IPS-15b (cell line): ENCODE results near the gene KCNC3.
"Not testable (repeated sequence)": the region's sequence is repeated elsewhere in the genome, so short reads cannot be mapped to it uniquely, and the experiment has no call there.

Experiments
- H3K27me3 ChIP-seq: one replicate; pipeline ENCODE4 v1.6.1; 2013; ENCODE audit warnings: low read length; ENCODE audit not compliant: control insufficient read depth, insufficient read depth
- H3K36me3 ChIP-seq: one replicate; pipeline ENCODE4 v1.6.1; 2013; ENCODE audit warnings: low read length; ENCODE audit not compliant: control insufficient read depth, insufficient read depth
- H3K4me1 ChIP-seq: one replicate; pipeline ENCODE4 v1.6.1; 2013; ENCODE audit warnings: mild to moderate bottlenecking, low read length; ENCODE audit not compliant: control insufficient read depth, insufficient read depth
- H3K4me3 ChIP-seq: one replicate; pipeline ENCODE4 v1.5.1; 2013; ENCODE audit warnings: low read depth, low read length
- H3K9ac ChIP-seq: one replicate; pipeline ENCODE4 v1.6.1; 2013; ENCODE audit warnings: low read depth, mild to moderate bottlenecking, low read length
- H3K9me3 ChIP-seq: one replicate; pipeline ENCODE4 v1.6.1; 2013; ENCODE audit warnings: mild to moderate bottlenecking, low read length; ENCODE audit not compliant: control insufficient read depth, insufficient read depth

Gene KCNC3

DNA sequence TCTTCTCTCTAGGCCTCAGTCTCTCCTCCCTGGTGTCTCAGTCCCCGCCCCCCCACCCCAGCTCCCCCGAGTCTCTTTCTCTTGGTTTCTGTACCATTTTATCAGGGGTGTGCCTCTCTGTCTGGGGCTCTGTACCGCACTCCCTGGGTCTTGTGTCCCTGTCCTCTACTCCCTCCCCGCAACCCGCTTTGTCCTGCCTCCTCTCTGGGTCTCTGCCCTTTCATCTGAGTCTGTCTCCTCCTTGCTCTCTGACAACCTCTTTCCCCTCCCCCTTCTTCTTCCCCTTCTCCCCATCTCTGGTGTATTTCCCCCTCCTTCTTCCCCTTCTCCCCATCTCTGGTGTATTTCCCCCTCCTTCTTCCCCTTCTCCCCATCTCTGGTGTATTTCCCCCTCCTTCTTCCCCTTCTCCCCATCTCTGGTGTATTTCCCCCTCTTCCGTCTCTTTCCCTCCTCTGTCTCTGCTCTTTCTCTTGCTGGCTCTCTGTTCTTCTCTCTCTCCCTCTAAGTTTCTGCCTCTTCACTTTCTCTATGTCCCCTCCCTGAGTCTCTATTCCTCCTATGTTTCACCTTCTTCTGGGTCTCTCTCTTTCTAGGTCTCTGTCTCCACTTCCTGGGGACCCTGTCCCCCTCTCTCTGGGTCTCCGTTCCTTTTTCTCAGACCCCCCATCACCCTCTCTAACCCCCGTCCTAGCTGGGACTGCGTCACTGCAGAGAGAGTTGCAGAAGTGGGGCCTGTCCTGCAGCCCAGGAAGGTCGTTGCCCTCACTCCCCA lies 2.2 kb upstream of the KCNC3 start:
- Histone ChIP-seq H3K36me3 (no peaks in the 10 kb centered on the region), H3K27me3 (peaks cover 11% of the 10 kb centered on the region), H3K9me3 (no peaks in the 10 kb centered on the region), H3K4me3 (peak overlapping the region; percentile 95), H3K9ac (no peak overlapping the region), H3K4me1 (peaks cover 10% of the 10 kb centered on the region)

DNA sequence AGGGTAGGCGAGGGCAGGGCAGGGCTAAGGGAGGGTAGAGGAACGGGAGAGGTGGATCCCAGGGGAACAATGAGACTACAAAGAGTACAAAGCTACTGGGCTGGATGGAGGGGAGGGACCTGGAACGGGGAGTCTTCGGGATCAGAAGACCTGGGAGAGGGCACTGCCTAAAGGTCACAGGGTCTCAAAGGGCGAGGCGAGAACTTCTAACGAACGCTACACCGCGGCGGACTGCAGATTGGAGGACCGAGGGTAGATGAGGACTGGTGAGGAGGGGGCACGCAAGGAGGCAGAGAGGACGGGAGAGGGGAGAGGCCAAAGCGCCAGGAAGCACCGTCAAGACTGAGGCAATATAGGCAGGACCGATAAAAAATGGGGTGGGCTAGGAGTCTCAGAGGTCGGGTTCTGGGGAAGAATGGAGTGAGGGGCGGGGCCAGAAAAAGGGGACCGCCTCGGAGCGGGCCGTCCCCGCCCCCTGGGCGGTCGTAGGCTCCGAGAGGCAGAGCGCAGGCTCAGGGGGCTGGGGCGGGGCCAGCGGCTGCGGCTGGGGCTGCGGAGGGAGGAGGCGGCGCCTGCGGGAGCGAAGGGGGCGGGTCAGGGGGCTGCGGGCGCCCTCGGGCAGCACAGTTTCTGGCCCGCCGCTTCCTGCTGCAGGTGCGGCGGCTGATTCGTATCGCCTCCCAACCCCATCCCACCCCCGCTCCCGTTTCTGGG lies 1.3 kb upstream of the KCNC3 start:
- peaks cover 11% of the 10 kb centered on the region for H3K27me3 ChIP-seq
- no peaks in the 10 kb centered on the region for H3K36me3 ChIP-seq
- H3K9me3 ChIP-seq: no peaks in the 10 kb centered on the region
- H3K4me1 ChIP-seq: peaks cover 10% of the 10 kb centered on the region
- H3K9ac ChIP-seq: peak overlapping the region; percentile 65
- peak overlapping the region; percentile 95 for H3K4me3 ChIP-seq

DNA sequence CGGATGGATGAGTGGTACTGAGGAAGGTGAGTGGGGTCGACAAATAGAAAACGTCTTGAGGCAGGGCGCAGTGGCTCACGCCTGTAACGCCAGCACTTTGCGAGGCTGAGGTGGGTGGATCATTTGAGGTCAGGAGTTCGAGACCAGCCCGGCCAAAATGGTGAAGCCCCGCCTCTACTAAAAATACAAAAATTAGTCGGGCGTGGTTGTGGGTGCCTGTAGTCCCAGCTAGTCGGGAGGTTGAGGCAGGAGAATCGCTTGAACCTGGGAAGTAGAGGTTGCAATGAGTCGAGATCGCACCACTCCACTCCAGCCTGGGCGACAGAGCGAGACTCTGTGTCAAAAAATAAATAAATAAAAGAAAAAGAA lies 733 bp upstream of the KCNC3 start:
- not testable (repeated sequence) for H3K36me3 ChIP-seq, H3K9me3 ChIP-seq, H3K9ac ChIP-seq
- H3K4me3 ChIP-seq: peak overlapping the region; percentile 95
- peaks cover 13% of the 10 kb centered on the region for H3K4me1 ChIP-seq
- peaks cover 11% of the 10 kb centered on the region for H3K27me3 ChIP-seq

- Histone ChIP-seq H3K27me3 (peaks cover 11% of the 10 kb centered on the region), H3K36me3 (peaks cover under 1% of the 10 kb centered on the region), H3K9ac (no peak overlapping the region), H3K4me1 (peaks cover 15% of the 10 kb centered on the region), H3K4me3 (no peak overlapping the region), H3K9me3 (no peaks in the 10 kb centered on the region)
Measured at GRCh38 chr19:50328873-50329145, 368 bp downstream of the KCNC3 start.

GRCh38 chr19:50328224-50328872 lies 829 bp downstream of the KCNC3 start:
- Histone ChIP-seq H3K4me1 (peaks cover 15% of the 10 kb centered on the region), H3K27me3 (peaks cover 11% of the 10 kb centered on the region), H3K9ac (no peak overlapping the region), H3K9me3 (no peaks in the 10 kb centered on the region), H3K4me3 (peak overlapping the region; percentile 68), H3K36me3 (peaks cover 5% of the 10 kb centered on the region)

DNA sequence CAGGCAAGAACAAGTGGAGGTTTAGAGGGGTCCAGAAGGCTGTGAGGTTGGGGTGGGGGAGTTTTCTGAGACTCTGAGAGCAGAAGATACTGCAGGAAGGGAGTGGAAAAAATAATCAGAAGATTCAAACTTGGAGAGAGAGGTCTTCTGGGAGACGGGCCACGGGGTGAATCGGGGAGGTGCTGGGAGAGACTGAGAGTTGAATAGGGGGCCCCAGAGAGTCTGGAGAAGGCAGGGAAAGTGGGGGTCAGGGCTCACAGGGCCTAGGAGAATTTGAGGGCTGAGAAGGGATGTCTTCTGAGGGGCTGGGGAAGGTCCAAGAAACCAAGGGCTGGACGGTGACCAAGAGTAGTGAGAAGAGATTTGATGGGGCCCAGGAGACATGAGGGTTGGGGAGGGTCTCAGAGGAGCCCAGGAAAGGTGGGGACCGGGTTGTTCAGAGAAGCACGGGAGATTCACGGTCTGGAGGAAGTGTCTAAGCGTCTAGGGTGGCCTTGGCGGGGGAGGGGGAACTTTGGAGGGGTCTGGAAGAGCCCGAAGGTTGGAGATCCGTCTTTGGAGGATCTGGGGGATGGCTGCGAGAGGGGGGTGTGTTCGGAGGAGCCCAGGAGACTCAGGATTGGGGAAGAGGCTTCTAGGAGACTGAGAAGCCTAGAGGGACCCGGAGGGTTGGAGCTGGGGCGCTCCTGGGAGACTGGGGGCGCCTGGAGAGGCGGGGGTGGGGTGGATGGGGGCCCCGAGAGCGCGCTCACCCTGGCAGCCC lies 1.5 kb downstream of the KCNC3 start:
- no peaks in the 10 kb centered on the region for H3K9me3 ChIP-seq
- peaks cover 11% of the 10 kb centered on the region for H3K27me3 ChIP-seq
- peaks cover 8% of the 10 kb centered on the region for H3K36me3 ChIP-seq
- peaks cover 15% of the 10 kb centered on the region for H3K4me1 ChIP-seq
- peak overlapping the region; percentile 63 for H3K4me3 ChIP-seq
- H3K9ac ChIP-seq: no peak overlapping the region

DNA sequence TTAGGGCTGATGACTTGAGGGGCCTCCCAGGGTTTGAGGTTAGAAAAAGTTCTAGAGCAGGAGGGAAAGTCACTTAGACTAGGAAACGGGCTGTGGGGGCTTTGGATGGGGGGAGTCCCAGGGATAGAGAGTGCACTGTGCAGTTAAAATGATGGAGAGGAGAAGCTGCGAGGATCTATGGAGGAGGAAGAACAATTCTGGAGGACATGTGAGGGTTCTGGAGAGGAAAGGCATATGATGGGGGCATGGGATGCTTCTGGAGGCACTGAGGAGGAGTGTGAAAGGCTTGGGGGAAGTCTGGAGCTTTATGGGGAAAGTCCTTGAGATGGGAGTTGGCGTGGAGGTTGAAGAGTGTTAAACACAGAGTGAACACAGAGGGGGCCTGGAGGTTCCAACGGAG lies 2.2 kb downstream of the KCNC3 start:
- Histone ChIP-seq H3K4me3 (peak overlapping the region; percentile 63), H3K36me3 (peaks cover 8% of the 10 kb centered on the region), H3K4me1 (peaks cover 15% of the 10 kb centered on the region), H3K9ac (no peak overlapping the region), H3K9me3 (no peaks in the 10 kb centered on the region), H3K27me3 (peaks cover 11% of the 10 kb centered on the region)

- H3K9me3 ChIP-seq: no peaks in the 10 kb centered on the region
- peak overlapping the region; percentile 63 for H3K4me3 ChIP-seq
- peaks cover 11% of the 10 kb centered on the region for H3K4me1 ChIP-seq
- H3K27me3 ChIP-seq: peaks cover 11% of the 10 kb centered on the region
- peaks cover 8% of the 10 kb centered on the region for H3K36me3 ChIP-seq
- no peak overlapping the region for H3K9ac ChIP-seq
Measured at GRCh38 chr19:50326101-50326664, 3.0 kb downstream of the KCNC3 start.

DNA sequence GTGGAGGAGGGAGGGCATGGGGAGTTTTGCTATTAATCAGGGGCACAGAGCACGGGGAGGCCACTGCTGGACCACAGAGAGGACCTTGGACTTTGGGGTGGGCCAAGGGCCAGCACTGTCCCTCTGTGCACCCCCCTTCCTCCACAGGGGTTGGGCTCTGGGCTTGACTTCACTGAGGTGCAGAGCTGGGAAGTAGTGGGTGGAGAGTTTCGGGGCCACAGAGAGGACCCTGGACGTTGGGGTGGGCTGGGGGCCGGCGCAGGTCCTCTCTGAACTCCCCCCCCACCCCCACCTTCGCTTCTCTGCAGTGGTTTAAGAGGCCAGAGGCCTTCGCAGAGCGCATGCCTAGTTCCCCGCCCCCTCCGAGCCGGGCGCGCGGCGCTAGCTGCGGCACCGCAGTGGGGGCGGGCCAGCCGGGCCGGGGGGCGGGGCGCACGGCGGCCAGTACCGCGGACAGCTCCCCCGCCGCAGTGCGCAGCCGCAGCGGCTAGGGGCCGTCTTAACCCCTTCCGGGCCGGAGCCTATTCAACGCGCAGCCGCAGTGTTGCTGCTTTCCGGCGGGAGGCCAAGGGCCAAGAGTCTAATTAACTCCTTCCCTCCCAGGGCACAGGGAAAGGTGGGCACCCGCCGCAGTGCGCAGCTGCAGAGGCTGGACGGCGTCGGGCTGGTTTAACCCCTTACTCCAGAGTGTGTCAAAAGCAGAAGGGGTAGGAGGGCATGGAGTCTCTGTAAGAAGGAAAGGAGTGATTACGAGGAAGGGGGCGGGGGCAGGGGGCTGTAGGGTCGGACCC lies 3.7 kb downstream of the KCNC3 start:
- H3K4me1 ChIP-seq: peaks cover 11% of the 10 kb centered on the region
- no peaks in the 10 kb centered on the region for H3K9me3 ChIP-seq
- peak overlapping the region; percentile 47 for H3K9ac ChIP-seq
- peaks cover 9% of the 10 kb centered on the region for H3K36me3 ChIP-seq
- H3K27me3 ChIP-seq: peaks cover 11% of the 10 kb centered on the region
- peak overlapping the region; percentile 63 for H3K4me3 ChIP-seq

- Histone ChIP-seq H3K36me3 (peaks cover 16% of the 10 kb centered on the region), H3K4me1 (peaks cover 11% of the 10 kb centered on the region), H3K4me3 (no peak overlapping the region), H3K9me3 (no peaks in the 10 kb centered on the region), H3K27me3 (peaks cover 11% of the 10 kb centered on the region), H3K9ac (no peak overlapping the region)
Measured at GRCh38 chr19:50324331-50324730, 4.8 kb downstream of the KCNC3 start.

DNA sequence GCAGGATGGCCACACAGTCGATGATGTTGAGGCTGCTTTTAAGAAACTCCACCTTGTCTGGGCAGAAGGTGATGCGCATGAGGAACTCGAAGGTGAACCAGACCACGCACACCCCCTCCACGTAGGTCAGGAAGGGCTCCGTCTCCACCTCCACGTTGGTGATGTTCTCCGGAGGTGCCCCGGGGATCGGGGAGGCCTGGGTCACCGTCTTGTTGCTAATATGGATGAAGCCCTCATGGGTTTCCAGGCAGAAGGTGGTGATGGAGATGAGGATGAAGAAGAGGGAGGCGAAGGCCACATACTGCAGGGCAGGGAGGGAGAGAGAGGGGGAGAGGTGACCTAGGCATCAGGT lies 5.4 kb downstream of the KCNC3 start:
- H3K27me3 ChIP-seq: peaks cover 11% of the 10 kb centered on the region
- no peaks in the 10 kb centered on the region for H3K9me3 ChIP-seq

More for the DNA sequence above, 5.4 kb downstream of the KCNC3 start:
- peaks cover 19% of the 10 kb centered on the region for H3K36me3 ChIP-seq
- no peak overlapping the region for H3K4me3 ChIP-seq
- peaks cover 11% of the 10 kb centered on the region for H3K4me1 ChIP-seq
- H3K9ac ChIP-seq: no peak overlapping the region
